ENCODE results near the gene FOXP1.

DNA sequence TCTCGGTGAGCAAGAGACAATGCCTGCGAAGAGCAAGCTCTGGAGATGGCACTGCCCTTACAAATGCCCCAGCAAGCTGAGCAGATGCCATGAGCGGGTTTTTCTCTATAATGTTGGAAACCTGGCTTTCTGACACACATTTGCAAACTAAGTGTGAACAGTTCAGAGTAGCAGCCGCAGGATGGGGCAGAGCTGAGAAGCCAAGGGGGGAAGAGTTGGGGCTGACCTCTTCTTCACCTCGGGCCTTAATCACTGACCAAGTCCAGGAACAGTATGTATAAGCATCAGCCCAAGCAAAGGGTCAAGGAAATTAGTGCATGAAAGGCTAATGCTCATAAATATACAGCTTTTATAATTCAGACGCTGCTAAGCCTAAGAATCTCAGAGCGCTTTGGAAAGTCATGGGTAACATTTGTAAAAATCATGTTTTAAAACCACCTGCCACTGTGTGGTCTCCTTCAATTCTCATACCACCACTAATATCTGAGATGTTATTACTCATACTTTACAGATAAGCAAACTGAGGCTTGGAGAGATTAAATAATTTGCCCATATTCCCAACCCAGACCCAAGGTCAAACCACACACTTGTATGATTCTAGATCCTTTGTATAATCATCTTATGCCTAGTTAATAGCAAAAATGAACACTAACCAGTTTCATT is 603.4 kb downstream of the FOXP1 start:
- TF ChIP-seq, protein P1, sequence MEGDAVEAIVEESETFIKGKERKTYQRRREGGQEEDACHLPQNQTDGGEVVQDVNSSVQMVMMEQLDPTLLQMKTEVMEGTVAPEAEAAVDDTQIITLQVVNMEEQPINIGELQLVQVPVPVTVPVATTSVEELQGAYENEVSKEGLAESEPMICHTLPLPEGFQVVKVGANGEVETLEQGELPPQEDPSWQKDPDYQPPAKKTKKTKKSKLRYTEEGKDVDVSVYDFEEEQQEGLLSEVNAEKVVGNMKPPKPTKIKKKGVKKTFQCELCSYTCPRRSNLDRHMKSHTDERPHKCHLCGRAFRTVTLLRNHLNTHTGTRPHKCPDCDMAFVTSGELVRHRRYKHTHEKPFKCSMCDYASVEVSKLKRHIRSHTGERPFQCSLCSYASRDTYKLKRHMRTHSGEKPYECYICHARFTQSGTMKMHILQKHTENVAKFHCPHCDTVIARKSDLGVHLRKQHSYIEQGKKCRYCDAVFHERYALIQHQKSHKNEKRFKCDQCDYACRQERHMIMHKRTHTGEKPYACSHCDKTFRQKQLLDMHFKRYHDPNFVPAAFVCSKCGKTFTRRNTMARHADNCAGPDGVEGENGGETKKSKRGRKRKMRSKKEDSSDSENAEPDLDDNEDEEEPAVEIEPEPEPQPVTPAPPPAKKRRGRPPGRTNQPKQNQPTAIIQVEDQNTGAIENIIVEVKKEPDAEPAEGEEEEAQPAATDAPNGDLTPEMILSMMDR (IDR thresholded peaks at IDR 0.05), result no peak
- no peak for TF ChIP-seq POLR2A (IDR thresholded peaks at IDR 0.05)
